Tibial nerve (tissue), 4 donors: ENCODE results near the gene OPRD1. TPM values are rescaled to one million over a fixed set of nuclear protein-coding genes. Genes with fewer than 3 reads are reported as not detected.

ENCODE experiments used
- DNase-seq, 2 donors: peaks; one replicate each; pipeline ENCODE4 v3.0.0-alpha.2; 2019; ENCODE audit warnings: low spot score in 2 of 2
- H3K27ac ChIP-seq, 4 donors: fragments of 200-600 bp; sonication (generic) in 3 of 4; one replicate each; pipeline ENCODE4 v1.5.1; 2017 to 2019; ENCODE audit warnings: mild to moderate bottlenecking in 1 of 4
- H3K27me3 ChIP-seq, 2 donors: fragments of 200-600 bp; sonication (generic) in 1 of 2; one replicate each; pipeline versions ENCODE4 v1.5.1 to v1.6.0; 2017 to 2019
- H3K36me3 ChIP-seq, 3 donors: fragments of 200-600 bp; sonication (generic); one replicate each; pipeline ENCODE4 v1.5.1; 2018 to 2019
- H3K4me1 ChIP-seq, 4 donors: fragments of 200-600 bp; sonication (generic) in 3 of 4; one replicate each; pipeline ENCODE4 v1.5.1; 2017 to 2019
- H3K4me3 ChIP-seq, 4 donors: fragments of 200-600 bp; sonication (generic) in 3 of 4; one replicate each; pipeline ENCODE4 v1.5.1; 2017 to 2019; ENCODE audit warnings: mild to moderate bottlenecking in 1 of 4, moderate library complexity in 1 of 4
- H3K9me3 ChIP-seq, 4 donors: fragments of 200-600 bp; sonication (generic) in 3 of 4; one replicate each; pipeline ENCODE4 v1.5.1; 2017 to 2019
- EP300 ChIP-seq, 2 donors: sonication (generic); formaldehyde crosslinking; IDR thresholded peaks; one replicate each; pipeline ENCODE4 v1.6.1; 2017; ENCODE audit warnings: antibody characterized with exemption in 2 of 2, mild to moderate bottlenecking in 1 of 2
- POLR2A ChIP-seq, 2 donors: fragments of 450-650 bp; IDR thresholded peaks; one replicate each; pipeline ENCODE4 v1.6.1; 2017; ENCODE audit warnings: antibody characterized with exemption in 2 of 2, mild to moderate bottlenecking in 2 of 2, moderate library complexity in 2 of 2
- WGBS, 2 donors: methylation state at CpG; one replicate each; pipeline ENCODE4 v1.1.5; 2018; 5-methylcytosine and 5-hydroxymethylcytosine counted together
- total RNA-seq, 4 donors: library from RNA; depleted of rRNA; stranded (reverse); fragments of >200 nt; gene quantifications; one replicate each; pipeline ENCODE4 v1.1.0, GENCODE V29; 2016
- TF ChIP-seq, protein P1 (sequence below), 5 experiments: fragments of 200-600 bp in 3 of 5; fragments of 450-650 bp in 2 of 5; sonication (generic) in 3 of 5; IDR thresholded peaks; one replicate each; pipeline ENCODE4 v1.5.1; 2016 to 2019; ENCODE audit warnings: antibody characterized with exemption in 5 of 5, mild to moderate bottlenecking in 3 of 5, moderate library complexity in 2 of 5

Gene OPRD1
- total RNA-seq, 4 donors from 2014 or later: not detected

DNA sequence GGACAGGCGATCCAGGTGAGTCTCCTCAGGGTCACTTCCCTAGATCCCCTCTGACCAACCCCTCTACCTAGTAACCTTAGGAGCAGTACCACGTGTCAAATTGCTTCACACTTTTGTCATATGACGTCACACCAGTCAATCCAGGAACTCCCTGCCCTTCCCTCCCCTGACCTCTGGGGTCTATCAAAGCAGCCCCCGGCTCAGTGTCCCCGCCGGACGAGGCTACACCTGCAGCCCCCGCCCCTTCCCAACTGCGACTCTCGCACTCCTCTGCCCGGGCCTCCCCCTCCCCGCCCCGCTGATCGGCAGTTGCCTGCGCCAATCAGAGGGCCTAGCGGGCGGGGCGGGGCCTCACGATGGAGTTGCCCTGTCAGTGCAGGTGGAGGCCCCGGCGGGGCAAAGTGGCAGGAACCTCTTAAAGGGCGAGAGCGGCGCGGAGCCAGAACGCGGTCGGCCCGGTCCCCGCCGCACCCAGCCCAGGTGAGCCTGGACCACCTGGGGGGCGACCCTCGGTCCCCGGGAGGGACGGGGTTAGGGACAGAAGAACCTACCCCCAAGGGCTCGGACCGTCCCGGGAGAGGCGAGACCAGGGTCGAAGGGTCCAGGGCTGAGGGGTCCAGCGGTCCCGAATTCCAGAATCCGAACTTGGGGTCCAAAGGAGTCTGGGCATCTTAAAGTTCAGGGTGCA is 74.9 kb downstream of the OPRD1 start:
- Histone ChIP-seq H3K4me3 (peak overlapping the region; percentile 40 to 74 (median 67)), H3K27me3 (peaks cover 0 to 9% of the 10 kb centered on the region in 2 donors), H3K4me1 (peaks cover 0 to 37% (median 21%) of the 10 kb centered on the region in 4 donors), H3K27ac (peak overlapping the region in 3 of 4 donors; percentile 32 to 78 (median 55)), H3K9me3 (no peaks in the 10 kb centered on the region), H3K36me3 (no peaks in the 10 kb centered on the region)
- DNase-seq: peak; percentile 43 to 52
- 3 to 7% methylated on average over 17 to 30 of the region's 43 CpGs for WGBS, 2 donors
- TF ChIP-seq POLR2A (IDR thresholded peaks at IDR 0.05) (no peak), EP300 (IDR thresholded peaks at IDR 0.05) (no peak)
- TF ChIP-seq, protein P1, sequence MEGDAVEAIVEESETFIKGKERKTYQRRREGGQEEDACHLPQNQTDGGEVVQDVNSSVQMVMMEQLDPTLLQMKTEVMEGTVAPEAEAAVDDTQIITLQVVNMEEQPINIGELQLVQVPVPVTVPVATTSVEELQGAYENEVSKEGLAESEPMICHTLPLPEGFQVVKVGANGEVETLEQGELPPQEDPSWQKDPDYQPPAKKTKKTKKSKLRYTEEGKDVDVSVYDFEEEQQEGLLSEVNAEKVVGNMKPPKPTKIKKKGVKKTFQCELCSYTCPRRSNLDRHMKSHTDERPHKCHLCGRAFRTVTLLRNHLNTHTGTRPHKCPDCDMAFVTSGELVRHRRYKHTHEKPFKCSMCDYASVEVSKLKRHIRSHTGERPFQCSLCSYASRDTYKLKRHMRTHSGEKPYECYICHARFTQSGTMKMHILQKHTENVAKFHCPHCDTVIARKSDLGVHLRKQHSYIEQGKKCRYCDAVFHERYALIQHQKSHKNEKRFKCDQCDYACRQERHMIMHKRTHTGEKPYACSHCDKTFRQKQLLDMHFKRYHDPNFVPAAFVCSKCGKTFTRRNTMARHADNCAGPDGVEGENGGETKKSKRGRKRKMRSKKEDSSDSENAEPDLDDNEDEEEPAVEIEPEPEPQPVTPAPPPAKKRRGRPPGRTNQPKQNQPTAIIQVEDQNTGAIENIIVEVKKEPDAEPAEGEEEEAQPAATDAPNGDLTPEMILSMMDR (IDR thresholded peaks at IDR 0.05): peak in 1 of 5 experiments; percentile 15

DNA sequence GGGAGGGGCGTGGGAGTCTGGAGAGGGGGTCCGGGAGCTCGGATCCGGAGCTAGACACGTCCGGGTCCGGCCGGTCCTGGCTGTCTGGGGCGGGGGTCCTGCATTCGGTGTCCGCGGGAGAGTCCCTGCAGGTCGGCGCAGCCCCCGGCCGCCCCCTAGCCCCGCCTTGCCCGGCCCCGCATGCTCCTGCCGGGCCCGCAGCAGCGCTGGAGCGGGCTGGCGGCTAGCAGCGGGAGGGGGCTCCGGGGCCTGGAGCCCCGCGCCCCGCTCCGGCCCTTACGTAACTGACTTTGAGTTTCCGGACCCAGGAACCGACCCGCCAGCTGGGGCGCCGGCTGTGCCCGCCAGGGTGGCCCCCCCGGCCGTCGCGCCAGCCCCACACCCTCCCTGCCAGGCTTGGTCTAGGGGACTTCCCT is 75.5 kb downstream of the OPRD1 start:
- Histone ChIP-seq H3K4me3 (peak overlapping the region; percentile 40 to 74 (median 67)), H3K27me3 (peaks cover 0 to 9% of the 10 kb centered on the region in 2 donors), H3K36me3 (no peaks in the 10 kb centered on the region), H3K9me3 (no peaks in the 10 kb centered on the region), H3K27ac (peak overlapping the region in 2 of 4 donors; percentile 55 to 78), H3K4me1 (peaks cover 0 to 33% (median 21%) of the 10 kb centered on the region in 4 donors)
- TF ChIP-seq EP300 (IDR thresholded peaks at IDR 0.05) (no peak), POLR2A (IDR thresholded peaks at IDR 0.05) (no peak)
- TF ChIP-seq, protein P1 (IDR thresholded peaks at IDR 0.05): no peak
- DNase-seq: no peak
- 0% methylated on average over 9 to 32 of the region's 41 CpGs for WGBS, 2 donors

DNA sequence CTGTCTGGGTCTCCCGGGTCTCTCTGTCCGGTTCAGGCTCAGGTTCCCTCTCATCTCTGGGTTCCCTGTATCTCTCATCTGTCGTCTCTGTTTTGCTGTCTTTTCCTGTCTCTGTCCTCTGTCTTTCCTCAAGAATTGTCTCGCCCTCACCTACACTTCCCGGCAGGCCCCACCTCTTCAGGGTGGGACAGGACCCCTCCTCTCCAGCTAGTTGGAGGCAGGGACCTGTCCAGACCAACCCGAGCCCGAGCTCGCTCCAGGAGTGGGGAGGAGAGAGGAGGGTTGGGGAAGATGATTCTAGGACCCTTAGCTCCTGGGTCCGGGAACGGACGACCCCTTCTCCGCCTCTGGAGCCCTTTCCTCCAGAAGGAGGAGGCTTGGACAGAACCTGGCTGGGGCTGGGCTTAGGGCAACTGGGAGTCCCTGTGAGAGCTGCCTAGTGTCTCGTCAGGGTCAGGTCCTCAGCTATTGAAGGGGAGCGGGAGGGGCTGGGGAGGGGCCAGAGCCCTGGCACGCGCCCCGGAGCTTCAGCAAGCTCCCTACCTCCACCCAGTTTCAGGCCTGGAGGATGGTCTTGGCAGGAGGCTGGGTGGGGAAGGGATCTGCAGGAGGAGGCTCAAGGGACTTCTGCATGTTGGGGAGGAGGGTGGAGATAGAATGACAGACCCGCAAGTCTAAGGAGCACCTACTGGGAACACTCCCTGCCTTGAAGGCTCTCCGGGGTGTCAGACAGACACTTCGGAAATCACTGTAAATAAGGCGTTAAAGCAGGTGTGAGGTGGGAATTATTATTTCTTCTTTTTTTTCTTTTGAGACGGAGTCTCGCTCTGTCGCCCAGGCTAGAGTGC is 76.1 kb downstream of the OPRD1 start:
- 25 to 30% methylated on average over 19 to 24 of the region's 24 CpGs for WGBS, 2 donors
- no peak for DNase-seq

GRCh38 chr1:28888915-28889314 is 76.9 kb downstream of the OPRD1 start:
- Histone ChIP-seq H3K4me3 (no peak overlapping the region), H3K27ac (no peak overlapping the region), H3K4me1 (peaks cover 0 to 33% (median 21%) of the 10 kb centered on the region in 4 donors), H3K36me3 (no peaks in the 10 kb centered on the region), H3K27me3 (peaks cover 0 to 9% of the 10 kb centered on the region in 2 donors), H3K9me3 (no peaks in the 10 kb centered on the region)
- WGBS, 2 donors: 93 to 95% methylated on average over 6 to 7 of the region's 7 CpGs
- DNase-seq: no peak
- TF ChIP-seq EP300 (IDR thresholded peaks at IDR 0.05): no peak
- TF ChIP-seq POLR2A (IDR thresholded peaks at IDR 0.05): no peak
- TF ChIP-seq, protein P1 (IDR thresholded peaks at IDR 0.05): no peak

More for the DNA sequence above, 76.1 kb downstream of the OPRD1 start:
- TF ChIP-seq, protein P1 (IDR thresholded peaks at IDR 0.05): no peak
- TF ChIP-seq POLR2A (IDR thresholded peaks at IDR 0.05) (no peak), EP300 (IDR thresholded peaks at IDR 0.05) (no peak)
- Histone ChIP-seq H3K27me3 (peaks cover 0 to 9% of the 10 kb centered on the region in 2 donors), H3K4me3 (peak overlapping the region; percentile 40 to 74 (median 67)), H3K9me3 (no peaks in the 10 kb centered on the region), H3K27ac (peak overlapping the region in 2 of 4 donors; percentile 55 to 78), H3K36me3 (no peaks in the 10 kb centered on the region), H3K4me1 (peaks cover 0 to 33% (median 21%) of the 10 kb centered on the region in 4 donors)
